Activated CD8-positive, alpha-beta T cell treated with anti-CD3 and anti-CD28 coated beads, Interleukin-2, amount 10 ng/mL, durations not matched to agents 7 days and 5 days (primary cell): ENCODE measurements around the gene PCDHGB7. TPM values are rescaled to one million over a fixed set of nuclear protein-coding genes. Genes with fewer than 3 reads are reported as not detected.
"Not testable (repeated sequence)": the region's sequence is repeated elsewhere in the genome, so short reads cannot be mapped to it uniquely, and the experiment has no call there.

Experiments
- ATAC-seq: fragments of 150-1000 bp; cut with Tn5 transposase; one replicate; pipeline ENCODE4 v1.10.0; 2021; ENCODE audit warnings: moderate library complexity
- CTCF ChIA-PET: fragments of 350-600 bp; sonication (Branson Sonifier 250); formaldehyde crosslinking; loops from one replicate; lab custom pipeline; 2021; ENCODE audit warnings: antibody characterized with exemption; lab: Charles Lee
- POLR2A ChIA-PET: fragments of 350-600 bp; sonication (Branson Sonifier 250); formaldehyde crosslinking; loops from one replicate; lab custom pipeline; 2021; ENCODE audit warnings: antibody characterized with exemption; lab: Charles Lee
- DNase-seq: peaks from one replicate; pipeline ENCODE4 v3.0.0-alpha.2; 2020
- H3K27ac Mint-ChIP-seq: one replicate; pipeline ENCODE4 v1.8.0; 2021; ENCODE audit warnings: mild to moderate bottlenecking, mixed read lengths
- H3K27me3 Mint-ChIP-seq: one replicate; pipeline ENCODE4 v1.8.0; 2021; ENCODE audit warnings: low read depth, mixed read lengths
- H3K36me3 Mint-ChIP-seq: one replicate; pipeline ENCODE4 v1.8.0; 2021; ENCODE audit warnings: low read depth, mixed read lengths
- H3K4me1 Mint-ChIP-seq: one replicate; pipeline ENCODE4 v1.8.0; 2021; ENCODE audit warnings: low read depth, mixed read lengths
- H3K4me3 Mint-ChIP-seq: one replicate; pipeline ENCODE4 v1.8.0; 2021; ENCODE audit warnings: mild to moderate bottlenecking, mixed read lengths
- H3K9me3 Mint-ChIP-seq: one replicate; pipeline ENCODE4 v1.8.0; 2022; ENCODE audit warnings: mixed read lengths; ENCODE audit not compliant: insufficient read depth
- total RNA-seq, 2 experiments: library from RNA; stranded (reverse); gene quantifications; one replicate each; pipeline ENCODE4 v1.2.3, GENCODE V29; 2021

Gene PCDHGB7
- total RNA-seq, 2 experiments from 2014 or later = not detected

DNA sequence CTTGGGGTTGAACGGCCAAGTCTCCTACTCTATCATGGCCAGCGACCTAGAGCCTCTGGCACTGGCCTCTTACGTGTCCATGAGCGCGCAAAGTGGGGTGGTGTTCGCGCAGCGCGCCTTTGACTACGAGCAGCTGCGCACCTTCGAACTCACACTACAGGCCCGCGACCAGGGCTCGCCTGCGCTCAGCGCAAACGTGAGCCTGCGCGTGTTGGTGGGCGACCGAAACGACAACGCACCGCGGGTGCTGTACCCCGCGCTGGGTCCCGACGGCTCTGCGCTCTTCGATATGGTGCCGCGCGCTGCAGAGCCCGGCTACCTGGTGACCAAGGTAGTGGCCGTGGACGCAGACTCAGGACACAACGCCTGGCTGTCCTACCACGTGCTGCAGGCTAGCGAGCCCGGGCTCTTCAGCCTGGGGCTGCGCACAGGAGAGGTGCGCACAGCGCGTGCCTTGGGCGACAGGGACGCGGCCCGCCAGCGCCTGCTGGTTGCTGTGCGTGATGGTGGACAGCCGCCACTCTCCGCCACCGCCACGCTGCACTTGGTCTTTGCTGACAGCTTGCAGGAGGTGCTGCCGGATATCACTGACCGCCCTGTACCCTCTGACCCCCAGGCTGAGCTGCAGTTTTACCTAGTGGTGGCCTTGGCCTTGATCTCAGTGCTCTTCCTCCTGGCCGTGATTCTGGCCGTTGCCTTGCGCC is 17.8 kb upstream of the PCDHGB7 start:
- Mint-ChIP-seq H3K4me1 (peaks cover 3% of the 10 kb centered on the region), H3K27me3 (peaks cover 49% of the 10 kb centered on the region), H3K4me3 (no peak overlapping the region), H3K27ac (peak overlapping the region; percentile 23), H3K9me3 (peaks cover 23% of the 10 kb centered on the region), H3K36me3 (peaks cover 12% of the 10 kb centered on the region)
- no peak for ATAC-seq
- ChIA-PET CTCF (interaction anchor here (0.9 to 1.1 kb wide), 2 partner anchors 13 to 79 kb away, joined by 3 read pairs; partner anchors contain the start of genes PCDHGA10 and TAF7), POLR2A (no interaction called here)
- DNase-seq = no peak

DNA sequence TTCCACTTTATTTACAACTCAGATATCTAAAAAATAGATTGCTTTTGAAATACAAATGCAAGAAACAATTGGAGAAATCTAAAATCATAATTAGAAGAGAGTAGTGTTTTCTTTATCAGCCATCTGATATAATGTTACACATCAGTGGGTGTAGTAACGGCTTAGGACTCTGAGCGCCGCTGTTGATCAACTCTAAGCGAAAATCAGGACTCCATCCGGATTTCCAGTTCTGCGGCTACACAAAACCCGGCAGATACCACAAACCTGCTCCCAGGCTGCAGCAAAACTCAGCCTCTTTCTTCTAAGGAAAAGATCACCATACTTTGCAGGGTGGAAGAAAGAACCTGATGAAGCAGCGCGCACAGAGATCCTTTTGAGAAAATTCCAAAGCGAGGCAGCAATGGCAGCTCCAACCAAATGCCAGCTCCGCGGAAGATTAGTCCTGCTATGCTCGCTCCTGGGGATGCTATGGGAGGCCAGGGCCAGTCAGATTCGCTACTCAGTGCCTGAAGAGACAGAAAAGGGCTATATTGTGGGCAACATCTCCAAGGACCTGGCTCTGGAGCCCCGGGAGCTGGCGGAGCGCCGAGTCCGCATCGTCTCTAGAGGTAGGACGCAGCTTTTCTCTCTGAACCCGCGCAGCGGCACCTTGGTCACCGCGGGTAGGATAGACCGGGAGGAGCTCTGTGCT is 14.8 kb upstream of the PCDHGB7 start, which contains the start of gene PCDHGA9:
PCDHGA9 (plus strand) TSS at position 226 of the 691 bp plus-strand sequence; CDS start at position 401, 175 bp downstream.
- DNase-seq (no peak), ATAC-seq (no peak)
- H3K9me3 Mint-ChIP-seq = peaks cover 18% of the 10 kb centered on the region
- peaks cover 46% of the 10 kb centered on the region for H3K27me3 Mint-ChIP-seq
- CTCF ChIA-PET = interaction anchor here (1.1 to 1.8 kb wide), 2 partner anchors 9 to 155 kb away, joined by 3 read pairs; no protein-coding TSS in a partner anchor
- no peak within 1 kb of the TSS for H3K27ac Mint-ChIP-seq
- H3K4me3 Mint-ChIP-seq = peak within 1 kb of the TSS; percentile 26
- peaks cover 3% of the 10 kb centered on the region for H3K4me1 Mint-ChIP-seq
- POLR2A ChIA-PET = no interaction called here
- H3K36me3 Mint-ChIP-seq = peaks cover 9% of the 10 kb centered on the region

- ATAC-seq (no peak), DNase-seq (no peak)
- Mint-ChIP-seq H3K9me3 (peaks cover 23% of the 10 kb centered on the region), H3K4me3 (no peak overlapping the region), H3K36me3 (peaks cover 11% of the 10 kb centered on the region), H3K27me3 (peaks cover 52% of the 10 kb centered on the region), H3K4me1 (peaks cover 5% of the 10 kb centered on the region), H3K27ac (no peak overlapping the region)
- ChIA-PET POLR2A (no interaction called here), CTCF (interaction anchor here (1.1 to 1.8 kb wide), 2 partner anchors 9 to 154 kb away, joined by 3 read pairs; no protein-coding TSS in a partner anchor)
These were observed 14.1 kb upstream of the PCDHGB7 start for GRCh38 chr5:141403387-141403786.

- POLR2A ChIA-PET, ATAC-seq: not testable (repeated sequence)
- H3K4me3 Mint-ChIP-seq = peak within 1 kb of the TSS; percentile 25
These were observed 9.5 kb upstream of the PCDHGB7 start, which contains the start of gene PCDHGB6 for GRCh38 chr5:141407790-141408505. Gene PCDHGB6 (plus strand): TSS chr5:141408021. CDS start chr5:141408203, 182 bp downstream.

DNA sequence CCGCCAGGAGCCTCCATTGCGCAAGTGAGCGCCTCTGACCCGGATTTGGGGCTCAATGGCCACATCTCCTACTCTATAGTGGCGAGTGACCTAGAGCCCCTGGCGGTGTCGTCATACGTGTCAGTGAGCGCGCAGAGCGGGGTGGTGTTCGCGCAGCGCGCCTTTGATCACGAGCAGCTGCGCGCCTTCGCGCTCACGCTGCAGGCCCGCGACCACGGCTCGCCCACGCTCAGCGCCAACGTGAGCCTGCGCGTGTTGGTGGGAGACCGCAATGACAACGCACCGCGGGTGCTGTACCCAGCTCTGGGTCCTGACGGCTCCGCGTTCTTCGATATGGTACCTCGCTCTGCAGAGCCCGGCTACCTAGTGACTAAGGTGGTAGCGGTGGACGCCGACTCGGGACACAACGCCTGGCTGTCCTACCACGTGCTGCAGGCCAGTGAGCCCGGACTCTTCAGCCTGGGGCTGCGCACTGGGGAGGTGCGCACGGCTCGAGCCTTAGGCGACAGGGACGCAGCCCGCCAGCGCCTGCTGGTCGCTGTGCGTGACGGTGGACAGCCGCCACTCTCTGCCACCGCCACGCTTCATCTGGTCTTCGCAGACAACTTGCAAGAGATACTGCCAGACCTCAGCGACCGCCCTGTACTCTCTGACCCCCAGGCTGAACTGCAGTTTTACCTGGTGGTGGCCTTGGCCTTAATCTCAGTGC is 7.7 kb upstream of the PCDHGB7 start:
- Mint-ChIP-seq H3K9me3 (peaks cover 25% of the 10 kb centered on the region), H3K27ac (no peak overlapping the region), H3K4me1 (peaks cover 21% of the 10 kb centered on the region), H3K36me3 (peaks cover 17% of the 10 kb centered on the region), H3K27me3 (peaks cover 52% of the 10 kb centered on the region), H3K4me3 (no peak overlapping the region)
- POLR2A ChIA-PET = no interaction called here
- ATAC-seq = no peak
- CTCF ChIA-PET = no interaction called here
- DNase-seq = no peak

More at GRCh38 chr5:141407790-141408505, 9.5 kb upstream of the PCDHGB7 start, which contains the start of gene PCDHGB6:
- CTCF ChIA-PET = interaction anchor here (0.6 to 1.9 kb wide), 7 partner anchors 10 to 156 kb away, joined by 3 to 6 read pairs (median 4); partner anchors contain the start of genes PCDHGB7 and TAF7
- peaks cover 13% of the 10 kb centered on the region for H3K36me3 Mint-ChIP-seq
- peaks cover 49% of the 10 kb centered on the region for H3K27me3 Mint-ChIP-seq
- H3K27ac Mint-ChIP-seq, DNase-seq, H3K4me1 Mint-ChIP-seq: not testable (repeated sequence)
- peaks cover 24% of the 10 kb centered on the region for H3K9me3 Mint-ChIP-seq

DNA sequence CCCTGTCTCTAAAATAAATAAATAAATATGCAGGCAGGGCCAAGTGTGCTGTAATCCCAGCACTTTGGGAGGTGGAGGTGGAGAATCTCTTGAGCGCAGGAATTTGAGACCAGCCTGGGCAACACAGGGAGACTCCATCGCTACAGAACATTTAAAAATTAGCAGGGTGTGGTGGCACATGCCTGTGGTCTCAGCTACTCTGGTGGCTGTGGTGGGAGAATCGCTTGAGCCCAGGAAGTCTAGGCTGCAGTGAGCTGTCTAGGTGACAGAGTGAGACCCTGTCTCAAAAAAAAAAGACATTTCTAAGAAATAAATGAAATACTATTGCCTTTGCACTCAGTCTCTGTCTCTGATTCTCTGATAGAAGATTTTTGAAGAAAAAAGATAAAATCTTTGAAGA is 5.9 kb upstream of the PCDHGB7 start:
- ChIA-PET CTCF (interaction anchor here (3.7 to 4.1 kb wide), 2 partner anchors 91 to 102 kb away, joined by 14 to 36 read pairs; partner anchors contain the start of gene TAF7), POLR2A (no interaction called here)
- Mint-ChIP-seq H3K27me3 (peaks cover 63% of the 10 kb centered on the region), H3K36me3 (peaks cover 17% of the 10 kb centered on the region), H3K27ac (no peak overlapping the region), H3K4me1 (peaks cover 21% of the 10 kb centered on the region), H3K9me3 (peaks cover 25% of the 10 kb centered on the region), H3K4me3 (no peak overlapping the region)
- no peak for ATAC-seq
- no peak for DNase-seq

DNA sequence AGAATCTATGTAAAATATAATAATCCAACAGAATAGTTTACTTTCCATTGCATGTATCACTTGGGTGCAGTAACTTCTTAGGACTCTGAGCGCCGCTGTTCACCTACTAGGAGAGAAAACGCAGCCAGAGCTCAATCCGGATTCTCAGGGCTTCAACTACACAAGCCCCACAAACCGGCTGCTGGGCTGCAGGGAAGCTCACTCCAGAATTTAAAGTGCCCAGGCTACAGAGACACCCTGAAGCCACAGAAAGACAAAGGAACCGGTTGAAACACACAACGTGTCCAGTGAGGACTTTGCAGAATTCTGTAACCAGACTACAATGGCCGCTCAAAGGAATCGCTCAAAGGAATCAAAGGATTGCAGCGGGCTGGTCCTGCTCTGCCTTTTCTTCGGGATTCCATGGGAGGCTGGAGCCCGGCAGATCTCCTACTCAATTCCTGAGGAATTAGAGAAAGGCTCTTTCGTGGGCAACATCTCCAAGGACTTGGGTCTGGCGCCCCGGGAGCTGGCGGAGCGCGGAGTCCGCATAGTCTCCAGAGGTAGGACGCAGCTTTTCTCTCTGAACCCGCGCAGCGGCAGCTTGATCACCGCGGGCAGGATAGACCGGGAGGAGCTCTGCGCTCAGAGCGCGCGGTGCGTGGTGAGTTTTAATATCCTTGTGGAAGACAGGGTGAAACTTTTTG is 4.5 kb upstream of the PCDHGB7 start, which contains the start of gene PCDHGA10:
PCDHGA10 (plus strand) TSS at position 134 of the 686 bp plus-strand sequence; CDS start at position 323, 189 bp downstream.
- Mint-ChIP-seq H3K27me3 (peaks cover 60% of the 10 kb centered on the region), H3K36me3 (peaks cover 19% of the 10 kb centered on the region), H3K4me3 (peak within 1 kb of the TSS; percentile 71), H3K27ac (no peak within 1 kb of the TSS), H3K4me1 (peaks cover 26% of the 10 kb centered on the region), H3K9me3 (peaks cover 25% of the 10 kb centered on the region)
- POLR2A ChIA-PET = interaction anchor here (1.1 kb wide), 1 partner anchor 101 kb away, joined by 3 read pairs; no protein-coding TSS in a partner anchor
- DNase-seq (peak; percentile 71), ATAC-seq (peak; percentile 75)
- CTCF ChIA-PET = interaction anchor here (0.6 to 4.1 kb wide), 34 partner anchors 8 to 691 kb away, joined by 3 to 36 read pairs (median 5); partner anchors contain the start of genes PCDHGA11, PCDHGA12, PCDHGA4 and PCDHGA8

DNA sequence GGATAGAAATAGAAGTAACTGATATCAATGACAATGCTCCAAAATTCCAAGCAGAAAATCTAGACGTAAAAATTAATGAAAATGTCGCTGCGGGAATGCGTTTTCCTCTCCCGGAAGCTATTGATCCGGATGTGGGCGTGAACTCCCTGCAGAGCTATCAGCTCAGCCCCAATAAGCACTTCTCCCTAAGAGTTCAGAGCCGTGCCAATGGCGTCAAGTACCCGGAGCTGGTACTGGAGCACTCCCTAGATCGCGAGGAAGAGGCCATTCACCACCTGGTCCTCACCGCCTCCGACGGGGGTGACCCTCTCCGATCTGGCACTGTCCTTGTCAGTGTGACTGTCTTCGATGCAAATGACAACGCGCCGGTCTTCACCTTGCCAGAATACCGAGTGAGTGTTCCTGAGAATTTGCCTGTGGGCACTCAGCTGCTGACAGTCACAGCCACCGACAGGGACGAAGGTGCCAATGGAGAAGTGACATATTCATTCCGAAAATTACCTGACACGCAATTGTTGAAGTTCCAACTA is 3.9 kb upstream of the PCDHGB7 start:
- peaks cover 62% of the 10 kb centered on the region for H3K27me3 Mint-ChIP-seq
- peaks cover 24% of the 10 kb centered on the region for H3K4me1 Mint-ChIP-seq
- H3K27ac Mint-ChIP-seq = no peak overlapping the region
- peaks cover 25% of the 10 kb centered on the region for H3K9me3 Mint-ChIP-seq
- peaks cover 21% of the 10 kb centered on the region for H3K36me3 Mint-ChIP-seq
- H3K4me3 Mint-ChIP-seq = peak overlapping the region; percentile 71
- ChIA-PET POLR2A (interaction anchor here (1.1 kb wide), 1 partner anchor 100 kb away, joined by 3 read pairs; no protein-coding TSS in a partner anchor), CTCF (interaction anchor here (0.9 to 4.1 kb wide), 27 partner anchors 8 to 154 kb away, joined by 3 to 36 read pairs (median 5); partner anchors contain the start of genes PCDHGA11, PCDHGA12, PCDHGA4 and PCDHGA8)
- DNase-seq = no peak
- no peak for ATAC-seq

GRCh38 chr5:141414548-141415274 is 2.8 kb upstream of the PCDHGB7 start:
- POLR2A ChIA-PET, ATAC-seq, H3K27ac Mint-ChIP-seq, DNase-seq: not testable (repeated sequence)
- H3K4me1 Mint-ChIP-seq = peaks cover 24% of the 10 kb centered on the region
- H3K36me3 Mint-ChIP-seq = peaks cover 21% of the 10 kb centered on the region
- CTCF ChIA-PET = interaction anchor here (1.2 to 4.1 kb wide), 6 partner anchors 16 to 110 kb away, joined by 7 to 36 read pairs (median 16); partner anchors contain the start of genes PCDHGA12, PCDHGB4, PCDHGB5 and TAF7
- peak overlapping the region; percentile 10 for H3K4me3 Mint-ChIP-seq
- H3K27me3 Mint-ChIP-seq = peaks cover 60% of the 10 kb centered on the region
- peaks cover 23% of the 10 kb centered on the region for H3K9me3 Mint-ChIP-seq
